ENCODE data around the gene ST6GAL1.
"Not testable (repeated sequence)": the region's sequence is repeated elsewhere in the genome, so short reads cannot be mapped to it uniquely, and the experiment has no call there.

Gene ST6GAL1

GRCh38 chr3:186994000-186994955, 64.0 kb downstream of the ST6GAL1 start:
- no peak for DNase-seq (ENCODE audit: low read depth in 2 of 2)

- no peak for DNase-seq (ENCODE audit: low read depth in 2 of 2)
These were observed 66.0 kb downstream of the ST6GAL1 start for GRCh38 chr3:186996356-186996755.

- DNase-seq (ENCODE audit: low read depth in 2 of 2) = no peak
These were observed 66.7 kb downstream of the ST6GAL1 start for GRCh38 chr3:186997061-186997460.

GRCh38 chr3:186997473-186997939, 67.2 kb downstream of the ST6GAL1 start:
- no peak for DNase-seq (ENCODE audit: low read depth in 2 of 2)

GRCh38 chr3:186998937-186999368, 68.6 kb downstream of the ST6GAL1 start:
- DNase-seq (ENCODE audit: low read depth in 2 of 2) = no peak

GRCh38 chr3:187000711-187001151, 70.4 kb downstream of the ST6GAL1 start:
- no peak for DNase-seq (ENCODE audit: low read depth in 2 of 2)

- DNase-seq (ENCODE audit: low read depth in 2 of 2) = no peak
These were observed 72.6 kb downstream of the ST6GAL1 start for GRCh38 chr3:187002915-187003314.

GRCh38 chr3:187005827-187006481, 75.6 kb downstream of the ST6GAL1 start:
- no peak for DNase-seq (ENCODE audit: low read depth in 2 of 2)

GRCh38 chr3:187006864-187007630, 76.7 kb downstream of the ST6GAL1 start:
- no peak for DNase-seq (ENCODE audit: low read depth in 2 of 2)

- not testable (repeated sequence) for DNase-seq (ENCODE audit: low read depth in 2 of 2)
These were observed 80.1 kb downstream of the ST6GAL1 start for GRCh38 chr3:187010382-187010781.

GRCh38 chr3:187011915-187012314, 81.6 kb downstream of the ST6GAL1 start:
- no peak for DNase-seq (ENCODE audit: low read depth in 2 of 2)

GRCh38 chr3:187012609-187013051, 82.3 kb downstream of the ST6GAL1 start:
- DNase-seq (ENCODE audit: low read depth in 2 of 2) = no peak

GRCh38 chr3:187013159-187013716, 82.9 kb downstream of the ST6GAL1 start:
- no peak for DNase-seq (ENCODE audit: low read depth in 2 of 2)

- no peak for DNase-seq (ENCODE audit: low read depth in 2 of 2)
These were observed 84.1 kb downstream of the ST6GAL1 start for GRCh38 chr3:187014417-187014864.

- DNase-seq (ENCODE audit: low read depth in 2 of 2) = no peak
These were observed 85.7 kb downstream of the ST6GAL1 start for GRCh38 chr3:187015903-187016638.

GRCh38 chr3:187016639-187017345, 86.5 kb downstream of the ST6GAL1 start:
- DNase-seq (ENCODE audit: low read depth in 2 of 2) = no peak

- no peak for DNase-seq (ENCODE audit: low read depth in 2 of 2)
These were observed 87.3 kb downstream of the ST6GAL1 start for GRCh38 chr3:187017511-187018230.

- no peak for DNase-seq (ENCODE audit: low read depth in 2 of 2)
These were observed 89.3 kb downstream of the ST6GAL1 start for GRCh38 chr3:187019542-187020072.

- no peak for DNase-seq (ENCODE audit: low read depth in 2 of 2)
These were observed 90.0 kb downstream of the ST6GAL1 start for GRCh38 chr3:187020376-187020775.
